Peyer's patch (tissue), 4 donors: ENCODE measurements around the gene SH3RF3. TPM values are rescaled to one million over a fixed set of nuclear protein-coding genes. Genes with fewer than 3 reads are reported as not detected.

ENCODE experiments used
- DNase-seq, 3 donors: peaks; one replicate each; pipeline ENCODE4 v3.0.0-alpha.2; 2017 to 2019
- H3K27ac ChIP-seq, 4 donors: fragments of 200-600 bp; sonication (generic); one replicate each; pipeline ENCODE4 v1.5.1; 2016 to 2019
- H3K27me3 ChIP-seq, 2 donors: fragments of 200-600 bp; sonication (generic); one replicate each; pipeline ENCODE4 v1.5.1; 2019
- H3K36me3 ChIP-seq, 3 donors: fragments of 200-600 bp; sonication (generic); one replicate each; pipeline ENCODE4 v1.5.1; 2016 to 2019
- H3K4me1 ChIP-seq, 4 donors: fragments of 200-600 bp; sonication (generic); one replicate each; pipeline ENCODE4 v1.5.1; 2016 to 2019
- H3K4me3 ChIP-seq, 4 donors: fragments of 200-600 bp; sonication (generic); 1 replicate in 3 of 4; 2 replicates in 1 of 4; pipeline ENCODE4 v1.5.1; 2016 to 2019; ENCODE audit warnings: mild to moderate bottlenecking in 1 of 4
- H3K9me3 ChIP-seq, 4 donors: fragments of 200-600 bp; sonication (generic); one replicate each; pipeline ENCODE4 v1.5.1; 2016 to 2019; ENCODE audit warnings: mild to moderate bottlenecking in 1 of 4
- POLR2A ChIP-seq, 2 donors: fragments of 450-650 bp; IDR thresholded peaks; one replicate each; pipeline ENCODE4 v1.5.1; 2017; ENCODE audit warnings: antibody characterized with exemption in 2 of 2, mild to moderate bottlenecking in 2 of 2, moderate library complexity in 2 of 2
- total RNA-seq, 4 donors: library from RNA; depleted of rRNA; stranded (reverse); fragments of >200 nt; gene quantifications; one replicate each; pipeline ENCODE4 v1.1.0, GENCODE V29; 2016
- TF ChIP-seq, protein P1 (sequence below), 6 experiments: fragments of 450-650 bp in 4 of 6; fragments of 200-600 bp in 2 of 6; sonication (generic) in 1 of 6; IDR thresholded peaks; one replicate each; pipeline ENCODE4 v1.5.1; 2017 to 2019; ENCODE audit warnings: antibody characterized with exemption in 6 of 6, mild to moderate bottlenecking in 3 of 6, moderate library complexity in 1 of 6

SH3RF3 gene
- total RNA-seq, 4 donors from 2014 or later, result 1.1 to 5.0 (median 3.3) TPM

DNA sequence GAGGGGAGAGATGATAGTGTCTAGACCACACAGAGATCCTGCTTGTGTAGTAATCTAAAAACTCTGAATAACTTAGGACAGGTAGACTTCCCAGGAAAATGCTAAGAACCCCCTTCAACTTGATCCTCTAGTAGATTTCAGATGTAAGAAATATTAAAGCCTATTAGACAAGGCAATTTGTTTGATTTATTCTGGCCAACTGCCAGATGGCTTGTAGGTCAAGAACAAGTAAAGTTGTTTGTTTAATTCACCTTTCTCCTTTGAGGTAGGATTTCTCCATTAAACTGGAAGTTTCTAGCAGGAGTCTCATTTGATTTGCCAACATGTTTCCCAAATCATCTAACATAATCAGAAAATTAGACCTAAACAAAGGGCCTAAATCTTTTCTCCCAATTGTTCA is 48.6 kb downstream of the SH3RF3 start:
- no peak for DNase-seq
- Histone ChIP-seq H3K27ac (no peak overlapping the region), H3K4me1 (peaks cover 0 to 11% (median 0%) of the 10 kb centered on the region in 4 donors), H3K27me3 (no peaks in the 10 kb centered on the region), H3K36me3 (no peaks in the 10 kb centered on the region), H3K4me3 (no peak overlapping the region), H3K9me3 (no peaks in the 10 kb centered on the region)
- TF ChIP-seq, protein P1, sequence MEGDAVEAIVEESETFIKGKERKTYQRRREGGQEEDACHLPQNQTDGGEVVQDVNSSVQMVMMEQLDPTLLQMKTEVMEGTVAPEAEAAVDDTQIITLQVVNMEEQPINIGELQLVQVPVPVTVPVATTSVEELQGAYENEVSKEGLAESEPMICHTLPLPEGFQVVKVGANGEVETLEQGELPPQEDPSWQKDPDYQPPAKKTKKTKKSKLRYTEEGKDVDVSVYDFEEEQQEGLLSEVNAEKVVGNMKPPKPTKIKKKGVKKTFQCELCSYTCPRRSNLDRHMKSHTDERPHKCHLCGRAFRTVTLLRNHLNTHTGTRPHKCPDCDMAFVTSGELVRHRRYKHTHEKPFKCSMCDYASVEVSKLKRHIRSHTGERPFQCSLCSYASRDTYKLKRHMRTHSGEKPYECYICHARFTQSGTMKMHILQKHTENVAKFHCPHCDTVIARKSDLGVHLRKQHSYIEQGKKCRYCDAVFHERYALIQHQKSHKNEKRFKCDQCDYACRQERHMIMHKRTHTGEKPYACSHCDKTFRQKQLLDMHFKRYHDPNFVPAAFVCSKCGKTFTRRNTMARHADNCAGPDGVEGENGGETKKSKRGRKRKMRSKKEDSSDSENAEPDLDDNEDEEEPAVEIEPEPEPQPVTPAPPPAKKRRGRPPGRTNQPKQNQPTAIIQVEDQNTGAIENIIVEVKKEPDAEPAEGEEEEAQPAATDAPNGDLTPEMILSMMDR (IDR thresholded peaks at IDR 0.05), result no peak
- no peak for TF ChIP-seq POLR2A (IDR thresholded peaks at IDR 0.05)

DNA sequence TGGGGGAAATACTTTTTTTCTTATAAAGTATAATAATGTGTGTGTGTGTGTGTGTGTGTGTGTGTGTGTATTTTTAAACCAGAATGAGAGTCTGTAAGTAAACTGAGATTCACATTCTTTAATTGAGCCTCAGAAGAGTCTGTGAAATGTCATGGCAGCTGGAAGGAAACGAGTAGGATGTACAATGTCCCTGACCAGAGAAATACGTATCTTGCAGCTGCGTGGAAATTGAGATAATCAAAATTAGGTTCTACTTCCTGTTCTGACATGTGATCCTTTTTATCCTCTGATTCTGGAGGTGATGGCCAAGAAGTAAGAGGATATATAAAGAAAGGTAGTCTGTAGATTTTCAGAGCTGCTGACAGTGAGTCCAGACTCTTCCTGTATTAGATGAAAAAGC is 50.0 kb downstream of the SH3RF3 start:
- no peak for DNase-seq
- Histone ChIP-seq H3K4me3 (no peak overlapping the region), H3K4me1 (peaks cover 0 to 5% (median 0%) of the 10 kb centered on the region in 4 donors), H3K27me3 (no peaks in the 10 kb centered on the region), H3K9me3 (no peaks in the 10 kb centered on the region), H3K36me3 (no peaks in the 10 kb centered on the region), H3K27ac (no peak overlapping the region)
- TF ChIP-seq POLR2A (IDR thresholded peaks at IDR 0.05), result no peak
- TF ChIP-seq, protein P1 (IDR thresholded peaks at IDR 0.05), result no peak

DNA sequence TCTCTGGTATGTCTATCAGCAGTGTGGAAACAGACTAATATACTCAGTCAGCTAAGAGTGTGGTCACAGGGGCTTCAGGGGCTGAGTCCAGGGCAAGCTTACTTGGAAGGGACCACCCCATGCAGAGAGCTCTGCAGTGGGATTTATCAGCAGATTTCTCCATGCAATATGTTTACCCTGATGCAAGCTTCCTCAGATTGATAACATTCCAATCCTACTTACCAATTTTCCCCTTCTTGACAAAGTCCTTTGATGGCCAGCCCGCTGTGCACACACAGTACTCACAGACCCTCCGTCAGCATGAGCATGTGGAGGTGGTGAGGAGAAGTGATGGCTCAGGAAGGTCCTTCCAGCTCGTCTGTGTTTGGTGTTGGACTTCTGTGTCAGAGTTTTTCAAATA is 51.8 kb downstream of the SH3RF3 start:
- Histone ChIP-seq H3K36me3 (no peaks in the 10 kb centered on the region), H3K4me3 (no peak overlapping the region), H3K4me1 (no peaks in the 10 kb centered on the region), H3K27me3 (no peaks in the 10 kb centered on the region), H3K27ac (no peak overlapping the region), H3K9me3 (no peaks in the 10 kb centered on the region)
- no peak for DNase-seq
- TF ChIP-seq, protein P1 (IDR thresholded peaks at IDR 0.05), result no peak
- no peak for TF ChIP-seq POLR2A (IDR thresholded peaks at IDR 0.05)

DNA sequence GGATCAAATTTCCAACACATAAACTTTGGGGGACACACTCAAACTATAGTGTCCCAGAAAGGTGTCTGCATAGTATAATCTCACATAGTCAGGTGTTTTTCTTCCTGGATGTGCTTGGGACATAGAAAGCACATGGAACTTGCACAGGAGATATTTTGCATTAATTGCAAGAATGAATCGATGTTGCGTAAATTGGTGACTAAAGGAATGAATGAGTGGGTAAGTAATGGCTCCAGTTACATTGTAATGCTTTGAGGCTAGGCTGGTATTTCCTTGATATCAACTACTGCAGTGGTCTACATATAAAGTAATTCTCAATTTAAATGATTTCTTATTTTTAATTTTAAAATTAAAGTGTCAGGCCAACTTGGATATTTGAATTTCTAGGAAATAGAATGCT is 53.4 kb downstream of the SH3RF3 start:
- Histone ChIP-seq H3K27ac (no peak overlapping the region), H3K27me3 (no peaks in the 10 kb centered on the region), H3K4me3 (no peak overlapping the region), H3K9me3 (no peaks in the 10 kb centered on the region), H3K36me3 (no peaks in the 10 kb centered on the region), H3K4me1 (no peaks in the 10 kb centered on the region)
- TF ChIP-seq, protein P1 (IDR thresholded peaks at IDR 0.05), result no peak
- TF ChIP-seq POLR2A (IDR thresholded peaks at IDR 0.05), result no peak
- DNase-seq, result no peak

DNA sequence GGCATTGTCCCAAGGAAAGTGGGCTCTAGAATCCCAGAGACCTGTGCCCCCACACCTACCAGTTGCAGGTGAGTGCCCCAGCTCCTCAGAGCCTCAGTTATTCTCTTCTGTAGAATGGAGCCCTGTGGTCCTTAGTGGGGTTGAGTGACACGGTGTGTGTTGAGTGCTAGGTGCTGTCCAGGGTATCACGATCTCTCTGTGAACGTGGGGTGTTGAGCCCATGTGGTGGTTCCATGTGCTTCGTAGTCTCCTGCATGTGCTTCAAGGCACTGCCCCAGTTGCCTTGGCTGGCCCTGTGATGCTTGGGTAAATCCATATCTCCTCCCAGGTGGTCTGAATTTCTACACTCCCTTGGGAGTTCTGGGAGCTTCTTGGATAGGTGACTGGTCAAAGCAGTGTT is 54.9 kb downstream of the SH3RF3 start:
- Histone ChIP-seq H3K9me3 (no peaks in the 10 kb centered on the region), H3K27ac (no peak overlapping the region), H3K4me3 (no peak overlapping the region), H3K36me3 (no peaks in the 10 kb centered on the region), H3K27me3 (no peaks in the 10 kb centered on the region), H3K4me1 (no peaks in the 10 kb centered on the region)
- TF ChIP-seq, protein P1 (IDR thresholded peaks at IDR 0.05), result no peak
- no peak for TF ChIP-seq POLR2A (IDR thresholded peaks at IDR 0.05)
- DNase-seq, result no peak

DNA sequence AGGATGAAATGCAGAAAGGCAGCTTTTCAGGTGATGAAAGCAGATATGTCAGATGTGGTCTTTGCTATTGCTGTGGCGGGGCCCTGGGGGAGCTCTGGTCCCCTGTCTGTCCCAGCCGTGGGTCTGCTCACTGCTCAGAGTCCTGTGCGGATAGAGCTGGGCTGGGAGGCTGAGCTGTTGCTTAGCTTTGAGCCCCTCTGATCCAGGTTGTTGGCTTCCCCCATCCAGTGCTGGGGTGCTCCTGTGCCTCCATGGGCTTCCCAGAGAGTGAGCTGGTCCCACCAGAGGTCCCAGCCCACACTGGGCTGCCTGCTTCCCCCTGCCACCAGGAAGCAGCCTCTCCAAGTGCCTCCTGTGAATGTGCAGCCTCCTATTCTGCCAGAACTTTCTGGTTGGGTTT is 55.4 kb downstream of the SH3RF3 start:
- TF ChIP-seq, protein P1 (IDR thresholded peaks at IDR 0.05), result no peak
- no peak for TF ChIP-seq POLR2A (IDR thresholded peaks at IDR 0.05)
- H3K4me1 ChIP-seq, result no peaks in the 10 kb centered on the region
- no peaks in the 10 kb centered on the region for H3K27me3 ChIP-seq
- H3K9me3 ChIP-seq, result no peaks in the 10 kb centered on the region
- no peak overlapping the region for H3K27ac ChIP-seq
- no peaks in the 10 kb centered on the region for H3K36me3 ChIP-seq
- no peak for DNase-seq
- H3K4me3 ChIP-seq, result no peak overlapping the region
